Cardiac muscle cell (in vitro differentiated cells and primary cell): ENCODE results near the gene FOXN3. TPM values are rescaled to one million over a fixed set of nuclear protein-coding genes. Genes with fewer than 3 reads are reported as not detected.

Experiments
- DNase-seq, 2 donors: peaks; one replicate each; pipeline versions ENCODE4 v3.0.0 to v3.0.0-alpha.2; 2010 to 2017; ENCODE audit warnings: low read depth in 1 of 2, low spot score in 1 of 2
- H3K27ac ChIP-seq: fragments of 200-600 bp; sonication (generic); 2 replicates; pipeline ENCODE4 v1.5.1; 2016
- H3K27me3 ChIP-seq: fragments of 200-600 bp; sonication (generic); 2 replicates; pipeline ENCODE4 v1.6.0; 2016; ENCODE audit warnings: control low read depth
- H3K36me3 ChIP-seq: fragments of 200-600 bp; sonication (generic); 2 replicates; pipeline ENCODE4 v1.5.1; 2016; ENCODE audit warnings: control low read depth
- H3K4me1 ChIP-seq: fragments of 200-600 bp; sonication (generic); 2 replicates; pipeline ENCODE4 v1.8.1; 2017; ENCODE audit warnings: low read depth, mild to moderate bottlenecking, mixed run types
- H3K4me3 ChIP-seq: fragments of 200-600 bp; sonication (generic); 2 replicates; pipeline ENCODE4 v1.5.1; 2016; ENCODE audit warnings: mild to moderate bottlenecking
- H3K9me3 ChIP-seq: fragments of 200-600 bp; sonication (generic); 2 replicates; pipeline ENCODE4 v1.5.1; 2017; ENCODE audit warnings: low read depth, mild to moderate bottlenecking, control low read depth
- polyA plus RNA-seq: library from polyadenylated mRNA; unstranded; fragments of >200 nt; fragmentation: Nextera tagmentation; extraction: Ambion mirVana; gene quantifications from 2 replicates; pipeline ENCODE4 v1.2.1, GENCODE V29; 2016
- total RNA-seq: library from RNA; depleted of rRNA; stranded (reverse); fragments of >200 nt; gene quantifications from 2 replicates; pipeline ENCODE4 v1.2.3, GENCODE V29; 2016
- TF ChIP-seq, protein P1 (sequence below): IDR thresholded peaks from 2 replicates; pipeline ENCODE4 v1.5.1; 2012; ENCODE audit warnings: low read depth, mild to moderate bottlenecking, low read length

Gene FOXN3
- total and polyA plus RNA-seq, 2 experiments from 2014 or later, result 43.8 to 74.8 TPM

DNA sequence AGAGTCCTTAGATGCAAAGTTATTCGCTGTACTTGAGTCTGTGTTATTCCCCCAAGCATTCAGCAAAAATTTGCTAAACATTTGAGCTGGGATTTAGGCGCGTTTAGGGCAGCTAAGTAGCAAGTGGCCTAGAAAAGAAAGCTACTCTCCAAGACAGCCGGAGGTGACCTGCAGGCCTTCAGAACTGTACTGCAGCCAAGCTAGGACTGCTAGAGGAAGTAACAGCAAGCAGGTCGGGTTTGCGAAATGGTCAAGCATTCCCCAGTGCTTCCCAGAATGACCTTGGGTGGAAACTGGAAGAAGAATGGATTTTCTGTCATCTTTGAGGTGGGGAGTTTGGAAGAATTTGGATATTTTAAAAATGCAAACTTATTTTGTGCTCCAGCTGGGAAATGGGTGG lies 287.5 kb downstream of the FOXN3 start:
- no peaks in the 10 kb centered on the region for H3K36me3 ChIP-seq
- H3K9me3 ChIP-seq, result no peaks in the 10 kb centered on the region
- H3K27ac ChIP-seq, result no peak overlapping the region

DNA sequence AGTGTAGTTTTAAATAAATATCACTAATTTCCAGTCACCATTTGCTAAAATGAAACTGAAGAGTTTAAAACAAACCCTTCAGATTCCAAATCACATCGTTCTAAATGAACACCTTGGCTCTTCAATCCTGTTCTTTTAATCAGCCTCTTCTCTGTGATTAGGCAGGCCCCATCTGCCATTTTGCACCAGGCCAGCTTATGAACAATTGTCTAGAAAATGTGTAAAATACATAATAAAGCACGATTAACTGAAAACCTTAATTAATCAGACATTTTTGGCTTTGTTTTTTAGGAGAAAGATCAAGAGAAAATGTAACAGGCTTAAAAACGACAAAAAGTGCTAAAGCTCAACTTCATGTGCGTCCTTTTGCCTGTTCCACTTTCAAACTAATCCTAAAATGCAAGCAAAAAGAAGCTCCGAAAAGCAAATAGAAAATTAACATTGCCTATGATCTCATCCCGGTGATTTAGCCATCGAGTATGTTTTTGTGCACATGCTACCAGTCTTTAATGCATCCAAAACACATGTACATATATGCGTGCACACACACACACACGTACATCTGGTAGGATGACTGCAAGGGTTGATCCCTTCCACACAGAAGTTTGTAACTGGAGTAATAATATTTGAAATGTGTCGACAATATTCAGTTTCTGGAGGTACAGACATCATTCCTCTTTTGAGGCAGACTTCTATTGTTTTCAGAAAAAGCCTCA lies 288.6 kb downstream of the FOXN3 start:
- Histone ChIP-seq H3K4me1 (no peaks in the 10 kb centered on the region), H3K9me3 (no peaks in the 10 kb centered on the region), H3K27me3 (peaks cover 5% of the 10 kb centered on the region), H3K36me3 (no peaks in the 10 kb centered on the region), H3K27ac (no peak overlapping the region), H3K4me3 (no peak overlapping the region)
- DNase-seq, result no peak
- TF ChIP-seq, protein P1, sequence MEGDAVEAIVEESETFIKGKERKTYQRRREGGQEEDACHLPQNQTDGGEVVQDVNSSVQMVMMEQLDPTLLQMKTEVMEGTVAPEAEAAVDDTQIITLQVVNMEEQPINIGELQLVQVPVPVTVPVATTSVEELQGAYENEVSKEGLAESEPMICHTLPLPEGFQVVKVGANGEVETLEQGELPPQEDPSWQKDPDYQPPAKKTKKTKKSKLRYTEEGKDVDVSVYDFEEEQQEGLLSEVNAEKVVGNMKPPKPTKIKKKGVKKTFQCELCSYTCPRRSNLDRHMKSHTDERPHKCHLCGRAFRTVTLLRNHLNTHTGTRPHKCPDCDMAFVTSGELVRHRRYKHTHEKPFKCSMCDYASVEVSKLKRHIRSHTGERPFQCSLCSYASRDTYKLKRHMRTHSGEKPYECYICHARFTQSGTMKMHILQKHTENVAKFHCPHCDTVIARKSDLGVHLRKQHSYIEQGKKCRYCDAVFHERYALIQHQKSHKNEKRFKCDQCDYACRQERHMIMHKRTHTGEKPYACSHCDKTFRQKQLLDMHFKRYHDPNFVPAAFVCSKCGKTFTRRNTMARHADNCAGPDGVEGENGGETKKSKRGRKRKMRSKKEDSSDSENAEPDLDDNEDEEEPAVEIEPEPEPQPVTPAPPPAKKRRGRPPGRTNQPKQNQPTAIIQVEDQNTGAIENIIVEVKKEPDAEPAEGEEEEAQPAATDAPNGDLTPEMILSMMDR, result no peak

More for the DNA sequence above, 287.5 kb downstream of the FOXN3 start:
- DNase-seq, result peak in 1 of 2 donors; percentile 40
- Histone ChIP-seq H3K4me3 (no peak overlapping the region), H3K27me3 (peaks cover 5% of the 10 kb centered on the region), H3K4me1 (no peaks in the 10 kb centered on the region)
- TF ChIP-seq, protein P1, result no peak

DNA sequence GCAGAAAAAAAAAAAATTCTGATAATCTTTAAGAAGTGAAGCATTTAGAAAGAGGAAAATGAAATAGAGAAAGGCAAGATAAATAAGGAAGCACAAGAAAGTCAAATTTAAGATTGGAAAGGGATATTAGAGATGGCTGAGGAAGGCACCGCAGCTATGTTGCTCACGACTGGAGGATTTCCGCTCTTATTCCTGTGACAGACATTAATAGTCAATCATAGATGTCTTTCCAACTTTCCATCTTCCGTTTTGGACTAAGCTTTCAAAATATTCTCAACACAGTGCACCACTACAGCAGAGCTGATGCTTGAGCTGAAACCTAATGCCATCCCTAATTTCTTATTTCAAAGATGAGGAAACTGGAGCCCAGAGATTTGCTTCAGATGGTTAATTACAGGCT lies 290.6 kb downstream of the FOXN3 start:
- Histone ChIP-seq H3K27ac (no peak overlapping the region), H3K9me3 (no peaks in the 10 kb centered on the region), H3K36me3 (no peaks in the 10 kb centered on the region), H3K27me3 (peaks cover 5% of the 10 kb centered on the region), H3K4me1 (no peaks in the 10 kb centered on the region), H3K4me3 (no peak overlapping the region)
- TF ChIP-seq, protein P1, result no peak
- DNase-seq, result no peak

DNA sequence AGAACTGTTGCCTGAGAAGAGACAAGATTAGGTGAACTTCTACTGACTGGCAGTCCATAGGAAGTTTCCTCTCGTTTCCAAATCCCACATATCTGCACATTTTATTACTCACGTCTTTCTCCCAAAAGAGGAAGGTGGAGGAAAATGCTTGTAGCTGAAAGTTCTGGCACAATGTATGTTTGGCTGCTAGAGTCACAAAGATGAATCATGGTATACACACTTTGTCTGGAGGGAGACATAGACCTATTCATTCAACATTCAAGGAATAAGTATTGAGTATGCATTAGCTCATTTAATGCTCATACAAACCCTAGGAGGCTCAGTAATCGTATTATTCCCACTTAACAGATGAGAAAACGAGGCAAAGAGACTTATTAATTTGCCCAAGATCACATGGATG lies 291.8 kb downstream of the FOXN3 start:
- no peaks in the 10 kb centered on the region for H3K36me3 ChIP-seq
- no peaks in the 10 kb centered on the region for H3K4me1 ChIP-seq
- no peak overlapping the region for H3K27ac ChIP-seq
- H3K27me3 ChIP-seq, result peaks cover 5% of the 10 kb centered on the region
- no peak overlapping the region for H3K4me3 ChIP-seq
- no peaks in the 10 kb centered on the region for H3K9me3 ChIP-seq
- TF ChIP-seq, protein P1, result no peak
- no peak for DNase-seq

DNA sequence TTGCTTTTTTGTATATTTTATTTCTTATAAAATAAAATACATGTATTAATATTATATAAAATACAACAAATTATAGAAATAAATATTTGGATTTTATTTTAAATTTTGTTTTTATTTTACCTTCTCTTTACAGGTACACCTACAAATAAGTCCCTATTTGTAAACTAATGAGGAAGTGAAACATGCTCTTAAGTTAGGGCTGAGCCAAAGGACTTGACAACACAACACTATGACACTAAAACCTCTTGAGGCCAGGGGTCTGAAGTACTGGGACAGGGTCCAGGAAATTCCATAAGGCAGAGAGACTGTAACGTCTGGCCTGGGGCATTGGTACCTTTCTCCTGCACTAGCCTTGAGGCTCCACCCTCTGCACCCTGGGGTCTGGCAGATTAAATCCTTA lies 293.2 kb downstream of the FOXN3 start:
- TF ChIP-seq, protein P1, result no peak
- DNase-seq, result no peak
- no peak overlapping the region for H3K27ac ChIP-seq

More for the DNA sequence above, 293.2 kb downstream of the FOXN3 start:
- Histone ChIP-seq H3K9me3 (no peaks in the 10 kb centered on the region), H3K4me1 (no peaks in the 10 kb centered on the region), H3K27me3 (peaks cover 5% of the 10 kb centered on the region), H3K36me3 (no peaks in the 10 kb centered on the region), H3K4me3 (no peak overlapping the region)
